NCI-H748 (cell line): ENCODE data around the gene AFAP1L1.

Experiments used
- DNase-seq: peaks from one replicate; lab custom pipeline; 2025; ENCODE audit not compliant: unreplicated experiment; lab: John Stamatoyannopoulos, UW

Gene AFAP1L1

GRCh38 chr5:149271716-149272563, at the start of gene AFAP1L1:
AFAP1L1 (plus strand) TSS chr5:149271859; CDS start chr5:149271969, 110 bp downstream.
- peak; percentile 63 for DNase-seq

DNA sequence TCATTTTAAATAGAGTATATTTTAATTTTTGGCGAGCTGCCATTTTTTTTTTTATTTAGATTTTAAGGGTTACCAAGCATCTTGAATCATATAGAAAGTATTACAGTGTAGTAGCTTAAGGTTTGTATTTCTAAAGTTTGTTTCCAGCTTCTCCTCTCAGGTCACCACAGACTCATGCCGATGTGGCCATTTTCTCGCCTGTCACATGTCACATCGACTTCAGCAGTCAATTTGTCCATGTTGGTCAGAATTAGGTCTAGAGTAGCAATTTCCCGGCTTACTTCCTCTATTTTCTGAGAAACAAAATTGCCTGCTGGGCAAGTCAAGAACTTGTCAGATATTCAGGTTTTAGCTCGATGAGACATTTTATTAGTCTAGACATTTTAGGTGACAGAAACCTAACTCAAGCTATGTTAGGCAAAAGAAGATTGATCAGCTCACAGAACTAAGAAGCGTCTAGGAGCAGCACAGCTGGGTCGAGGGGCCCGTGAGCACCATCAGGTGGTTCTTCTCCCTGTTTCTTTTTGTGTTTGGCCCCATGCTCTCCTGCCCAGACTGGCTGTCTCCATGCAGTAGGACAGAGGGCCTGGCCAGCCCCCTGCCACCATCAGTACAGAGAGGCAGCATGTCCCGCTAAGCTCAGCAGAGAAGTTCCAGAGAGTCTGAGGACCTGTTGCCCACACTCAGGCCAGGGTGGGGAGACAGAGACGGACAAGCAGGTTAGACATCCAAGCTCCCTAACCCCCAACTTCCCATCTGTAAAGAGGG, 48.4 kb upstream of the AFAP1L1 start:
- no peak for DNase-seq

DNA sequence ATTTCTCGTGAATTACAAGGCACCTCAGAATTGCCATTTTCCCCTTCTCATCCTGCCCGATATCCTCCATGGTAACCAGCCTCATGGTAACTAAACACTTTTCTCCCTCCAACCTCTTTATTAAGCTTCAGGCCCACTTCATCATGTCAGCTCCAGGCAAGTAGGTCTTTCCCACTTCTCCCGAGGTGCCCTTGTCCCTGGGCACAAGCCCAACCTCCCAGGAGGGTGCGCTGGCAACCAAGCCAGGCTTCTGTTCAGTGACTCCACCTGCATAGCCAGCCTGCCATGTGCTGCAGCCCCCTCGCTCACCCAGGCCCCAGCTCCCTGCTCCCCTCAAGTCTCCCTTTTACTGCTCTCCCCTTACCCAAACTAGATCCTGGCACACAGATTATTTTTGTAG, 47.4 kb upstream of the AFAP1L1 start:
- DNase-seq: no peak

DNA sequence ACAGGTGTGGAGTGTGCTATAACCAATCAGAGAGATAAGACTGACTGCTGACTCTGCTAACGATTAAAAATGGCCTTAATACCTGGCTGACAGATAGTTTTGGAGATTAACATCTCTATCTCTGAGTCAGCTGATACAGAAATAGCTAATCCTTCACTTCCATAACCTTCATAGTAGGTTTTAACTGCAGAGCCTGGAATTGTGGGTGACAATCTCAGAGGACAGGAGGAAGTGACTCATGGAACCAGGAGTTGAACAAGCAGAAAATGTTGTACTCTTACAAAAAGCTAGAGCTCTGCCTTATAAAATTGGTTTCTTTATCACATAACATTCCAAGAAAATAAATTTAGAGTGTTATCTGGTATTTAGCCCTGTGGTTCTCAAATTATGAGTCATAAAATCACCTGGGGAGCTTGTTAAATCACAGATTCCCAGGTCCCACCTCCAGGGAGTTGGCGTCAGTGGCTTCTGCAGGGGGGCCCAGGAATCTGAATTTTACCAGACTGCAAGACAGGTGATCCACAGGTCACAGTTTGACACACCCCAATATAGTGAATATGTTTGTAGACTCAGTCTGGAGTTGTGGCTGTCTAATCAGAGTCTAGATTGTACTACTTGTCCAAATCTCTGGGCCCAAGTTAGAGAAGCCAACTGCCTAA, 44.4 kb upstream of the AFAP1L1 start:
- DNase-seq: no peak

GRCh38 chr5:149228618-149229297, 42.9 kb upstream of the AFAP1L1 start:
- peak; percentile 46 for DNase-seq

- no peak for DNase-seq
Measured at GRCh38 chr5:149229298-149229937, 42.2 kb upstream of the AFAP1L1 start.

DNA sequence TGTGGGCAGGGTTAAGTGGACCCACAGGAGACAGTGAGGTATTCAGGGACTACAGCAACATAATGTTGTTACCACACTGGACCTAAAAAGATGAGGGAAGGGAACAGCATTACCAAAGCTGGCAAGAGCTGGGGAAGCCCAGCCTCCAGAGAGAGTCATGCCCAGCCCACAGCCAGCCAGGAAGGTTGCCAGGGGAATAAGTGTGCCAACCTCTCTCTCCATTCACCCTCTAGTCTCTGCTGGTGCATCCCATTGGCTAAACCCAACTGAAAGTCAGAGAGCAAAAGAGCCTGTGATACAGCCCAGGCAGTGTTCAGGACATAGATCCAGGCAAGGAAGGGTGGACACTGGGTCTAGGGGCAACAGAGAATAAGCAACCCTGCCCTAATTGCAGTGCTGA, 35.8 kb upstream of the AFAP1L1 start:
- no peak for DNase-seq

DNA sequence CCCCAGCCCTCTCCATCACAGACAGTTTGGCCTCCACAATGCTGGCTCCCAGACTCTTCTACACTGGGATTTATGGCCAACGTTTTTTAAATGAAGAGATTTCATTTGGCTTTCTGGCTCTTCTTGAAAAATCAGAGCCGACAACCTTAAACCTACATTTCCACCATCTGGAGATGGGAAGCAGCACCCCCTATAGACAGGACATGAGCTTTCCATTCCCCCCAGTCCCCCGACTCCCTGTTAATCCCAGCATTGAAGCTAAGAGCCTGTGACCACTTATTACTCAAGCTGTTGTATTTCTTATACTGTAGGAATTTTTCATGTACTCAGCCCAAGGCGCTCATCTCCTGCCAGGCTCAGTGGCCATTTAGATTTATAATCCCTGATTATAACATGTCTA, 34.0 kb upstream of the AFAP1L1 start:
- no peak for DNase-seq

GRCh38 chr5:149238540-149238939, 33.1 kb upstream of the AFAP1L1 start:
- no peak for DNase-seq

- no peak for DNase-seq
Measured at GRCh38 chr5:149239917-149240316, 31.7 kb upstream of the AFAP1L1 start.

GRCh38 chr5:149240354-149240998, 31.2 kb upstream of the AFAP1L1 start:
- no peak for DNase-seq

DNA sequence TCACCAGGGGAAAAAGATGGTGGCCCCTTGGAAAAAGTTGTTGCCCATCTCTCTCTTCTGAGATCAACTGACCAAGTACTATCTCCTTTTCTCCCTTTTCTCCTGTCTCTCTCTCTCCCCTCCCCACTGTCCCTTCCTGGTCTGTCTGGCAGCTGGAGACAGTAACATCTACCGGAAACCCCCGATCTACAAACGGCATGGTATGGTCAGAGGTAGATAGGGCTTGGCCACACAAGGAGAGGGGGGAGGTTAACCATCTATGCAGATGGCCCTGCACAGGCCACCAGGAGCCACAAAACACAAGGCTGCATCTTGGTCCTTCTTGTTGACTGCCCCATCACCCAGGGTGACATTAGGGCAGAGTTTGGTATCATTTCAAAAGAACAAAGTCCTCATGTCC, 29.3 kb upstream of the AFAP1L1 start:
- no peak for DNase-seq

- no peak for DNase-seq
Measured at GRCh38 chr5:149246906-149247305, 24.8 kb upstream of the AFAP1L1 start.

GRCh38 chr5:149247726-149248125, 23.9 kb upstream of the AFAP1L1 start:
- DNase-seq: no peak

DNA sequence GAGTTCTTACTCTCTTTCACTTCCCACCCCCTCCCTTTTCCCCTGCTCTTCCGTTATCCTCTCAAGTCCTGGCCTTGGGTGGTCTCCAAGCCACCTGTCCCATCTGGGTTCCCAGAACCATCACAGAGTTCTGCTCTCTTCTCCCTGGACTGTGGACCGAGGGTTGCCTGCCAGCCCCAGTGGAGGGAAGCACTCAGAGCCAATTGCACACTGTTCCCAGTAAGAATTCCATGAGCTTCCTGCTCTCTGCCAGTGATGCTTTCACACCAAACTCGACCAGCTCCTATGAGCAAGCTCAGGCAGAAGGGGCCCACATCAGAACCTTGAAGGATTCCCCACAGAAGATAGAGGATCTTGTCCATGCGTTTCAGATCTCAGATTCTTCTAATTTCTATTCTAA, 20.1 kb upstream of the AFAP1L1 start:
- no peak for DNase-seq

- DNase-seq: no peak
Measured at GRCh38 chr5:149254506-149254905, 17.2 kb upstream of the AFAP1L1 start.

DNA sequence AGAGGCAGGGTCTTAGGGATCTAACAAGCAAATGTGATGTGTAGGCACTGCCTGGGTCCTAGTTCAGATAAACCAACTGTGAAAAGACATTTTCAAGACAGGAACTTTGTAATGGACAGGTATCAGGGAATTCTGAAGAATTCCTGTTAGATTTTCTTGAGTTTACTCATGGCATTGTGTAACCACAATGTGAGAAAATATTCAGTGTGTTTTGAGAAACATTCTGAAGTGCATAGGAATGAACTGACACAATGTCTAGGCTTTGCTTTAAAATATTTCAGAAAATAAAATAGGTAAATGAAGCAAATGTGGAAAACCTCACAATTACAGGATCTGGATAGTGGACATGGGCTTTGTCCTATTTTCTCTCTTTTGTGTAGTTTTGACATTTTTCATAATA, 15.2 kb upstream of the AFAP1L1 start:
- no peak for DNase-seq

GRCh38 chr5:149257131-149257530, 14.5 kb upstream of the AFAP1L1 start:
- DNase-seq: no peak

DNA sequence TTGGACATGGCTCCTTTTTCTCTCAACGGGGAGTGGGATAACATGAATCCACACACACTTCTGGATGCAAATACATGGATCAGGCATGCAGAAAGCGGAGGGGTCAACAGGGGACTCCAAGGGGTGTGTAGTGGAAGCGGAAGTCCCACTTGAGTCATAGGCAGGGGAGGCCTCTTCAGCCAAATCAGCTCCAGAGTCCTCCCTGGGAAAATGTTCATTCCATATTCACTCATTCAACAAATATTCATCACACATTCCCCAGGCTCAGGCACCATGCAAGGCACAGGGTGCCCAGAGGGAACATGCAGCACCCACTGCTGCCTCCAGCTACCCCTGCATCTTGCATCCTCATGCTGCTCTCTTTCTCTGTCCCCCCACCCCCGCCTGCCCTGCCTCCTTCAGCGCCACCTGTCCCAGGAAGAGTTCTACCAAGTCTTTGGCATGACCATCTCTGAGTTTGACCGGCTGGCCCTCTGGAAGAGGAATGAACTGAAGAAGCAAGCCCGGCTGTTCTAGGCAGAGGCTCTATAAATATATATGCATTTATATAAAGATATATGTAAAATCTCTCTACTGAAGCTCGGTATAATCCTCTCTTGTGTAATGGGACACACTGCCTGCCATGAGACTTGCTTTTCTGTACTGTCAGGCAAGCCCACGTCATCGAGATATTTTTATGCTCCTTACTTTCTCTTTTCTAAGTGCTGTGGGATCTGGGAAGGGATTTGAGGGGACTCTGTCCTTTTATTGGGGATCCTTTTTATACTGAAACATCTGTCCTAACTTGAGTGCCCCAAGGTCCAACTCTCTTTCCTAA, 13.6 kb upstream of the AFAP1L1 start:
- DNase-seq: no peak
